GM18868 (cell line): ENCODE results near the gene CEP104.

Experiments
- ATAC-seq: cut with Tn5 transposase; IDR thresholded peaks from one replicate; pipeline ENCODE4 v1.9.1; 2021; ENCODE audit warnings: mild to moderate bottlenecking, moderate library complexity; ENCODE audit not compliant: unreplicated experiment

The CEP104 gene

GRCh38 chr1:3894626-3895278 lies 37.7 kb upstream of the CEP104 start:
- ATAC-seq, result no peak

- ATAC-seq, result no peak
These were observed 36.2 kb upstream of the CEP104 start for GRCh38 chr1:3893190-3893589.

DNA sequence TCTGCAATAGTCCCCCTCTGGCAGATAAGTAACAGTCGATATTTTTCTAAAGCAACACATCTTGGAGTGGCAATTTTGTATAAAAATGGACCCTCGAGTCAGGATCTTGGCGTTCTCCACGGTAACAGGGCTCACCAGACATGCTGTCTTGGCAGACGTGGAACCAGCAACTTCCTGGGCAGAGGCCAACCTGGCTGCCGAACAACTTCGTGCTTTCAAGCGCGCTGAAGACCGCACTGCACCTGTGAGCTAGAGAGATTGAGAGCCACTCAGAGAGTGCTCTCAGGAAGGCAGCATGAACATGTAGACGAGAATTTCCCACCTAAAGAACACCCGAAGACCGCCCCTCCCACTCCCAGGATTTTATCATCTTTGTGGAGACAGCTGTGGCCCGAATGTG lies 35.7 kb upstream of the CEP104 start:
- no peak for ATAC-seq

DNA sequence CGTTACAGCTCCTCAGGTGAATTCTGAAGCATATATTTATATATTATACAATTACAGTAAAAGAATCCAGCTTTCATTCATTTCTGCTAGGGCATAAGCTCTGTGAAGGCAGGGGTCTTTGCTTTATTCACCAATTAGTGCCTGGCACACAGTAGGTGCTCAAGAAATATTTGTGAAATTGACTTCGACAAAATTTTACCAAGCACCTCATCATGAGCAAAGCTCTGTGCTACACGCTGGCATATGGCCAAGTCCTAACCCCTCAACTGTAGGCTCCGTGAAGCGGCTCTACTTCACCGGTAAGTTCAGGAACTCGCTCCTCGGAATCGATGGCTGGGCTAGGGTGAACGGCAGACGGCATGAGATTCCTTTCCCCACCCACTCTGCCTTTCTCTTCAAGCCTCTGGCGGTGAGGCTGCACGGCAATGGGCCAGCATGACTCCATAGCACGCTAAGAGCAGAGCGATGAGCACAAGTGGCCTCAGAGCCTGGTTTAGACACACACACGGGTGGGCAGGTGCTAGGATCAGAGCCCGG lies 34.4 kb upstream of the CEP104 start:
- ATAC-seq, result no peak

- ATAC-seq, result no peak
These were observed 33.6 kb upstream of the CEP104 start for GRCh38 chr1:3890389-3891328.

- no peak for ATAC-seq
These were observed 32.9 kb upstream of the CEP104 start for GRCh38 chr1:3889936-3890335.

GRCh38 chr1:3888301-3888700 lies 31.3 kb upstream of the CEP104 start:
- ATAC-seq, result no peak

DNA sequence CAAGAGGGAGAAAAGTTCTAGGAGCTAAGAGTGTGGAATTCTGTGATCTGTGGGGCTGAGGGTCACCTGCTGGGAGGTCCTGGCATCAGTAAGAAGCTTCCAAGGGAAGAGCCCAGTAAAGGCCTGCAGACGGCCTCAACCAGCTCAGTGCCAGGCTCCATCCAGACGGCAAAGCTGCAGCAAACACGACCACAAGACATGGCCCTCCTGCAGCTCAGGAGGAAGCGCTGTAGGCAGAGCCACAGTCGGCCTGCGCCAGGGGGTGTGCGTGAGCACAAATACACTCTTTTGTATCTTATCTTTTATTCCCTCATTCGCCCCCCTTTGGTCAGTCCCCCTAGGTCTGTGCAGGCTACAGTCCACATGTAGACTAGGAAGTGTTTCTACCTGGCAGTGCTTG lies 29.7 kb upstream of the CEP104 start:
- no peak for ATAC-seq

GRCh38 chr1:3886106-3886670 lies 29.2 kb upstream of the CEP104 start:
- ATAC-seq, result no peak

- no peak for ATAC-seq
These were observed 28.6 kb upstream of the CEP104 start for GRCh38 chr1:3885611-3886010.

- no peak for ATAC-seq
These were observed 28.0 kb upstream of the CEP104 start for GRCh38 chr1:3884966-3885365.

DNA sequence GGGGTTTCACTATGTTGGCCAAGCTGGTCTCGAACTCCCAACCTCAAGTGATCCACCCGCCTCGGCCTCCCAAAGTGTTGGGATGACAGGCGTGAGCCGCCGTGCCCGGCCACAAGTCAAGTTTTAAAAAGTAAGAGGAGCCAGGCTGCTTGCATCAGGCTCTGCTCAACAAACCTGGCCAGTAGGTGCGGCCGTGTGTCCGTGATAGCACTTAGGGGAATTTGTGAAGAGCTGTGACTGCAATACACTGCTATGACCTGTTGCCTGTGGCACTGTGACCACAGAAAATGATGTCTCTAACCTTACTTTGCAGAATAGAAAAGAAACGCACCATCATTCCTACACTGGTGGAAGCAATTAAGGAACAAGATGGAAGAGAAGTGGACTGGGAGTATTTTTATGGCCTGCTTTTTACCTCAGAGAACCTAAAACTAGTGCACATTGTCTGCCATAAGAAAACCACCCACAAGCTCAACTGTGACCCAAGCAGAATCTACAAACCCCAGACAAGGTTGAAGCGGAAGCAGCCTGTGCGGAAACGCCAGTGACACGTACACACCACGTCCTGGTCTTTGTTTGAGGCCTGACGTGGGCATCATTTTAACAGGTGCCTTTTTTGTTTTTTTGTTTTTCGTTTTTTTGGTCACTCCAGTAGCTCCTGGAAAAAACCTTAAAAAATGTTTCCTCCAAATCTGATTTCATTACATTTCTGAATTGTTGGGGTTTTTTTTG lies 26.3 kb upstream of the CEP104 start:
- no peak for ATAC-seq

- no peak for ATAC-seq
These were observed 24.1 kb upstream of the CEP104 start for GRCh38 chr1:3881193-3881480.

GRCh38 chr1:3880429-3881192 lies 23.6 kb upstream of the CEP104 start:
- ATAC-seq, result no peak

GRCh38 chr1:3879787-3880428 lies 22.9 kb upstream of the CEP104 start:
- ATAC-seq, result no peak

GRCh38 chr1:3879099-3879498 lies 22.1 kb upstream of the CEP104 start:
- no peak for ATAC-seq

GRCh38 chr1:3876716-3877115 lies 19.7 kb upstream of the CEP104 start:
- no peak for ATAC-seq

DNA sequence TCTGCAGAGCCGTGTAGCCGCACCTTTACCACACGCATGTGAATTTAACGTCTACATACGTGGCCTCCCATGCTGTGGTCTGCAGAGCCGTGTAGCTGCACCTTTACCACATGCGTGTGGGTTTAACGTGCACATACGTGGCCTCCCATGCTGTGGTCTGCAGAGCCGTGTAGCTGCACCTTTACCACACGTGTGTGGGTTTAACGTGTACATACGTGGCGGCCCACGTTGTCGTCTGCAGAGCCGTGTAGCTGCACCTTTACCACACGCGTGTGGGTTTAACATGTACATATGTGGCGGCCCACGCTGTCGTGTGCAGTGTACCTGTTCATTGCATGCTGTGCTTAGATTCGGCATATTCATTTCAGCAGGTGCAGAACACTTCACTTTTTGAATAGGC lies 17.7 kb upstream of the CEP104 start:
- no peak for ATAC-seq

DNA sequence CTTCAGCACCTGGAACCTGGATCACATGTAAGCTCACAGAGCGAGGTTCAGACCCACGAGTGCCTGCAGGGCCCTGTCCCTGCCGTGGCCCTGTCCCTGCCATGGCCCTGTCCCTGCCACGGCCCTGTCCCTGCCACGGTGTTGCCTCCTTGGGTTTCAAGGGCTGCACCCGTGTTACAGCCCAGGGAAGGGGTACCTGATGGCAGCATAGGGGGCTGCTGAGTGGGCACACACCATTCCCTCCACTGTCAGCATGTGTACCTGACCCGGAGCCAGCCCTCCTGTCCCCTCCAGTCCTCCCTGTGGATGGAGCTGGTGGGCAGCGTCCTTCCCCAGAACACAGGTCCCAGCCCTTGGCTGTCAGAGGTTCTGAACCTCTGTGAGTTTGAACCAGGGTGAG lies 15.5 kb upstream of the CEP104 start:
- no peak for ATAC-seq

GRCh38 chr1:3871451-3871805 lies 14.4 kb upstream of the CEP104 start:
- ATAC-seq, result no peak
